Chondrocyte (in vitro differentiated cells): ENCODE measurements around the gene ASCL2. TPM values are rescaled to one million over a fixed set of nuclear protein-coding genes. Genes with fewer than 3 reads are reported as not detected.
A peak's percentile ranks its signal among the peaks of the same experiment; 100 is the strongest.

ENCODE experiments used
- DNase-seq: peaks from one replicate; pipeline ENCODE4 v3.0.0; 2021; ENCODE audit warnings: mixed read lengths, low spot score
- H3K27ac Mint-ChIP-seq: one replicate; pipeline ENCODE4 v1.8.0; 2021; ENCODE audit warnings: mild to moderate bottlenecking, moderate library complexity, mixed read lengths; ENCODE audit not compliant: unreplicated experiment
- H3K27me3 Mint-ChIP-seq: 2 replicates; pipeline ENCODE4 v1.8.0; 2021; ENCODE audit warnings: low read depth, mixed read lengths
- H3K36me3 Mint-ChIP-seq: 2 replicates; pipeline ENCODE4 v1.8.0; 2021; ENCODE audit warnings: low read depth, mixed read lengths
- H3K4me1 Mint-ChIP-seq: 2 replicates; pipeline ENCODE4 v1.8.0; 2021; ENCODE audit warnings: low read depth, mild to moderate bottlenecking, mixed read lengths
- H3K4me3 Mint-ChIP-seq: one replicate; pipeline ENCODE4 v1.8.0; 2021; ENCODE audit warnings: mild to moderate bottlenecking, moderate library complexity, mixed read lengths; ENCODE audit not compliant: unreplicated experiment
- H3K9me3 Mint-ChIP-seq: 2 replicates; pipeline ENCODE4 v1.8.0; 2021; ENCODE audit warnings: low read depth, mixed read lengths
- total RNA-seq: library from RNA; stranded (reverse); gene quantifications from 3 replicates; pipeline ENCODE4 v1.2.1, GENCODE V29; 2021
- TF ChIP-seq, protein P1 (sequence below): fragments of 200-600 bp; sonication (generic); IDR thresholded peaks from 2 replicates; pipeline ENCODE4 v1.5.0; 2021; ENCODE audit warnings: antibody characterized with exemption, mild to moderate bottlenecking, moderate library complexity

ASCL2 gene
- total RNA-seq, 1 donor from 2014 or later = not detected

DNA sequence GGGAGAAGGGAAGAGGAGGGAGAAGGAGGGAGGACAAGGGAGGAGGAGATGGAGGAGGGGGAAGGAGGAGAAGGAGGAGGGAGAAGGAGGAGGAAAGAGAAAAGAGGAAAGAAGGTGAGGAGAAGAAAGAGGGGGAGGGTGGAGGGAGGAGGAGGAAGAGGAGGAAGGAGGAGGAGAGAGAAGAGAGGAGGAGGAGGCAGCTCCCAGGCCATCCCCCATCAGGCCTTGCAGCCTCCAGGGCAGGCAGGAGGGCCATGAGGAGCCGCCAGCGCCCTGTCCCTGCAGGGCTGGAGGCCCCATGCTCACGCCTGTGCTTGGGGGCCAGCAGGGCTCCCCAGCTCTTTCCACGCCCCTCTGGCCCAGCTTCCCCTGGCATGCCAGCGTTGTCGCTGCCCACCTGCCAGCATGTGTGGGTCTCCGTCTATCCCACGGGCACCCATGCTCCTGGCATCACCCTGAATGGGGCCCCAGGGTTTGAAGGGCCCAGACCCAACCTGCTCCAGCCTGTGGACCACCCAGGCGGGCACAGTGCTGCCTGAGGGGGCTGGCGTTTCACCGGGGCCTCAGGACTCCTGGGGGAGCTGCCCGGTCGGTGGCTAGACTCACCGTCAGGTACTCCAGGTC, 36.6 kb upstream of the ASCL2 start:
- no peaks in the 10 kb centered on the region for H3K27me3 Mint-ChIP-seq

DNA sequence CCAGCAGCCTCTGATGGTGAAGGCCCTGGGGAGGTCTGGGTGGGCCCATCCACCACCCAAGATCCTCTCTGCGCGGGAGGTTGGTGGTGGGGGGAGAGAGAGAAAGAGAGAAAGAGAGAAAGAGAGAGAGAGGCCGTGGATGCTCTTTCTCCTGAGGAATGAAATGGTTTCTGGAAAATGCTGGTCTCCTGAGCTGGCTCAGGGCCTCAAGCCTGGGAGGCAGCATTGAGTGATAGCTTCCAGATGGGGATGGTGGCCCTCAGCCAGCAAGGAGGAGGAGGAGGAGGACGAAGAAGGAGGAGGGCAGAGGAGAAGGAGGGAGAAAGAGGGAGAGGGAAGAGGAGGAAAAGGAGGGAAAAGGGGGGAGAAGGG, 36.0 kb upstream of the ASCL2 start:
- TF ChIP-seq, protein P1, sequence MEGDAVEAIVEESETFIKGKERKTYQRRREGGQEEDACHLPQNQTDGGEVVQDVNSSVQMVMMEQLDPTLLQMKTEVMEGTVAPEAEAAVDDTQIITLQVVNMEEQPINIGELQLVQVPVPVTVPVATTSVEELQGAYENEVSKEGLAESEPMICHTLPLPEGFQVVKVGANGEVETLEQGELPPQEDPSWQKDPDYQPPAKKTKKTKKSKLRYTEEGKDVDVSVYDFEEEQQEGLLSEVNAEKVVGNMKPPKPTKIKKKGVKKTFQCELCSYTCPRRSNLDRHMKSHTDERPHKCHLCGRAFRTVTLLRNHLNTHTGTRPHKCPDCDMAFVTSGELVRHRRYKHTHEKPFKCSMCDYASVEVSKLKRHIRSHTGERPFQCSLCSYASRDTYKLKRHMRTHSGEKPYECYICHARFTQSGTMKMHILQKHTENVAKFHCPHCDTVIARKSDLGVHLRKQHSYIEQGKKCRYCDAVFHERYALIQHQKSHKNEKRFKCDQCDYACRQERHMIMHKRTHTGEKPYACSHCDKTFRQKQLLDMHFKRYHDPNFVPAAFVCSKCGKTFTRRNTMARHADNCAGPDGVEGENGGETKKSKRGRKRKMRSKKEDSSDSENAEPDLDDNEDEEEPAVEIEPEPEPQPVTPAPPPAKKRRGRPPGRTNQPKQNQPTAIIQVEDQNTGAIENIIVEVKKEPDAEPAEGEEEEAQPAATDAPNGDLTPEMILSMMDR = no peak
- peak overlapping the region; percentile 99 for H3K27ac Mint-ChIP-seq
- no peaks in the 10 kb centered on the region for H3K27me3 Mint-ChIP-seq
- H3K36me3 Mint-ChIP-seq = no peaks in the 10 kb centered on the region
- peak overlapping the region; percentile 45 for H3K4me3 Mint-ChIP-seq
- peaks cover 13% of the 10 kb centered on the region for H3K4me1 Mint-ChIP-seq
- no peak for DNase-seq
- H3K9me3 Mint-ChIP-seq = no peaks in the 10 kb centered on the region

More for the DNA sequence above, 36.6 kb upstream of the ASCL2 start:
- H3K4me3 Mint-ChIP-seq = no peak overlapping the region
- H3K27ac Mint-ChIP-seq = no peak overlapping the region
- DNase-seq = peak; percentile 91
- H3K9me3 Mint-ChIP-seq = no peaks in the 10 kb centered on the region
- H3K4me1 Mint-ChIP-seq = peaks cover 13% of the 10 kb centered on the region
- TF ChIP-seq, protein P1 = no peak
- no peaks in the 10 kb centered on the region for H3K36me3 Mint-ChIP-seq

DNA sequence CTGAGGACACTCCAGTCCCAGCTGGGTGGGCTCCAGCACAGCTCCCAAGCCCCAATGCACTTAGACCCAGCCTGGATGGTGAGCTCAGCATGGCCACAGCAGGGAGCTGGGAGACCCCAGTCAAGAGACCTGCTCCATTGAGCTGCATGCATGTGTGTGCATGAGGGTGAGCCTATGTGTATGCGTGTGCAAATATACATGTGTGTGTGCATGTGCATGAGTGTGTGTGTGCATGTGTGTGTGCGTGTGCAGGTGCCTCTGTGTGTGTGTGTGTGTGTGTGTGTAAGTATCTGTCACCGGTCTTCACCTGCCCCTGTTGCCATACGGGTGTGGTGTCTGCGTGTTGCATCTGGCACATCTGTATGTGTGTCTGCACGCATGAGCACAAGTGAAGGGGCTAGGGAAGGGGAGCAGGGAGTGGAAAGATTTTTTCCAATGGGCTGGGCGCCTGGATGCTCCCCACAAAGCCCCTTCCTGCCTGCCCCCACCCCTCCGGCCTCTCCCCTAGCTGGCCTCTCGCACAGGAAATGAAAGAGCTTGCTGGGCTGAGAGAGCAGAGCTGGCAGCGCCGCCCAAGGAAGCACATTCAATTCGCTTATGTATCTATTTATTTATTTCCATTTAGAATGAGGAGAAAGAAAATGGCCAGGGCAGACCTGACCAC, 35.5 kb upstream of the ASCL2 start:
- no peaks in the 10 kb centered on the region for H3K27me3 Mint-ChIP-seq
- no peaks in the 10 kb centered on the region for H3K9me3 Mint-ChIP-seq
- DNase-seq = peak; percentile 41
- H3K36me3 Mint-ChIP-seq = no peaks in the 10 kb centered on the region
- TF ChIP-seq, protein P1 = no peak
- H3K27ac Mint-ChIP-seq = peak overlapping the region; percentile 99
- peaks cover 13% of the 10 kb centered on the region for H3K4me1 Mint-ChIP-seq
- peak overlapping the region; percentile 45 for H3K4me3 Mint-ChIP-seq

DNA sequence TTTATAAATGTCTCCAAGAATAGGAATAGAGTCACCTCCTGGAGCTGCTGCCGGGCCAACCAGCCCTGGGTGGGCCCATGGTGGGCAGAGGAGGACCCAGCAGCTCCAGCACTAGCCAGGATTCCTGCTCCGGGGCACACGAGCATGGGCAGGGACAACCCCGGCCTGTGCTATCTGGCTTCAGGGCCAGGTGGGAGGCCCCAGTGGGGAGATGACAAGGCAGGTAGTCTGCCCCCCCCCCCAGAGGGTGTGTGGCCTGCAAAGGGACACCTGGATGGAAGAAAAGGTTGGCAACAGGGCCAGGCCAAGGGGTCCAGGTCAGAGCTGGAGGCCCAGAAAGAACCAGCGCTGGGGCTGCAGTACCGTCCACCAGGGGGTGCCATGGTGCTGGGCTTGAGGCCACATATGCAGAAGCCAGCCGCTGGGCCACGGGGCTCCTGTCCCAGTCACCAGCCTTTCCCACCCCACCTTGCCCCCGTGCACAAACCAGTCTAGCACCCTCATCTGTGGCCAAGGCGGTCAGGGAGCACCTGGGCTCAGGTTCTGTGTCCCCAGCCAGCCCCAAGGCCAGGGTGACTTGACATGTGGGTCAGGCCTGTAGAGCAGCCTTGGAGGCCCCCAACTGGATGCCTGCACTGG, 34.9 kb upstream of the ASCL2 start:
- no peaks in the 10 kb centered on the region for H3K9me3 Mint-ChIP-seq
- TF ChIP-seq, protein P1 = peak; percentile 92
- H3K27me3 Mint-ChIP-seq = no peaks in the 10 kb centered on the region
- H3K27ac Mint-ChIP-seq = no peak overlapping the region
- no peak overlapping the region for H3K4me3 Mint-ChIP-seq
- DNase-seq = peak; percentile 93
- peaks cover 13% of the 10 kb centered on the region for H3K4me1 Mint-ChIP-seq
- H3K36me3 Mint-ChIP-seq = no peaks in the 10 kb centered on the region

DNA sequence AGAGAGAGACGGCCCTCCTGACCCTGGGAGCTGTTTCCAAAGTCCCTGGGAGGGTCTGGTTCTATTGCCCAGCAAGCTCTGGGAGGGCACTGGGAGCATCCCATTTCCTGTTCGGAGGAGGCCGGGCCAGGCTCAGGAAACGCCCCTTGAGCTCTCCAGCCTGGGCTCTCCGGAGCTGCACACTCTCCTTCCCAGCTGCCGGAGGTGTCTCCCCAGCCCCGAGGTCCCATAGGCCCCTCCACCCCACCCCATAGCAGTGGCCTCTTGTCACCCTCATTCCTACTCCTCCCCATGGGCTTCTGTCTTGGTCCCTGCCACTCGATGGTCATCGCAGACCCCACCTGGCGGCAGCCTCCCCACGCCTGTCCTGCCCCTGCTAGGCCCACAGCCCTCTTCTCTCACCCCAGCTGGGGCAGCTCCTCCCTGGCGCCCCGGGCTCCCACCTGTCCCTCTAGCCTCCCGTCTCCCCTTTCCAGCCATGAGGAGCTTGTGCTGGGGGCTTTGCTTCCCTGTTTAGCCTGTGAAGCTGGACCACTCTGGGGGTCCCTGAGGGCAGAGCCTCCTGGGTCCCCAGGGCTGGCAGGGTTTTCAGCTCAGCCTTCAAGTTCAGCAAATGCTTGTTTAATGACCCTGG, 34.2 kb upstream of the ASCL2 start:
- DNase-seq = no peak
- H3K27me3 Mint-ChIP-seq = no peaks in the 10 kb centered on the region
- no peak overlapping the region for H3K27ac Mint-ChIP-seq
- TF ChIP-seq, protein P1 = no peak
- H3K4me3 Mint-ChIP-seq = no peak overlapping the region
- peaks cover 13% of the 10 kb centered on the region for H3K4me1 Mint-ChIP-seq
- no peaks in the 10 kb centered on the region for H3K9me3 Mint-ChIP-seq
- no peaks in the 10 kb centered on the region for H3K36me3 Mint-ChIP-seq
